Tibial nerve (tissue), 4 donors: ENCODE data around the gene EMID1. TPM values are rescaled to one million over a fixed set of nuclear protein-coding genes. Genes with fewer than 3 reads are reported as not detected.

ENCODE experiments used
- DNase-seq, 2 donors: peaks; one replicate each; pipeline ENCODE4 v3.0.0-alpha.2; 2019; ENCODE audit warnings: low spot score in 2 of 2
- H3K27ac ChIP-seq, 4 donors: fragments of 200-600 bp; sonication (generic) in 3 of 4; one replicate each; pipeline ENCODE4 v1.5.1; 2017 to 2019; ENCODE audit warnings: mild to moderate bottlenecking in 1 of 4
- H3K27me3 ChIP-seq, 2 donors: fragments of 200-600 bp; sonication (generic) in 1 of 2; one replicate each; pipeline versions ENCODE4 v1.5.1 to v1.6.0; 2017 to 2019
- H3K36me3 ChIP-seq, 3 donors: fragments of 200-600 bp; sonication (generic); one replicate each; pipeline ENCODE4 v1.5.1; 2018 to 2019
- H3K4me1 ChIP-seq, 4 donors: fragments of 200-600 bp; sonication (generic) in 3 of 4; one replicate each; pipeline ENCODE4 v1.5.1; 2017 to 2019
- H3K4me3 ChIP-seq, 4 donors: fragments of 200-600 bp; sonication (generic) in 3 of 4; one replicate each; pipeline ENCODE4 v1.5.1; 2017 to 2019; ENCODE audit warnings: mild to moderate bottlenecking in 1 of 4, moderate library complexity in 1 of 4
- H3K9me3 ChIP-seq, 4 donors: fragments of 200-600 bp; sonication (generic) in 3 of 4; one replicate each; pipeline ENCODE4 v1.5.1; 2017 to 2019
- CTCF ChIP-seq, 5 experiments: fragments of 200-600 bp in 3 of 5; fragments of 450-650 bp in 2 of 5; sonication (generic) in 3 of 5; IDR thresholded peaks; one replicate each; pipeline ENCODE4 v1.5.1; 2016 to 2019; ENCODE audit warnings: antibody characterized with exemption in 5 of 5, mild to moderate bottlenecking in 3 of 5, moderate library complexity in 2 of 5
- EP300 ChIP-seq, 2 donors: sonication (generic); formaldehyde crosslinking; IDR thresholded peaks; one replicate each; pipeline ENCODE4 v1.6.1; 2017; ENCODE audit warnings: antibody characterized with exemption in 2 of 2, mild to moderate bottlenecking in 1 of 2
- POLR2A ChIP-seq, 2 donors: fragments of 450-650 bp; IDR thresholded peaks; one replicate each; pipeline ENCODE4 v1.6.1; 2017; ENCODE audit warnings: antibody characterized with exemption in 2 of 2, mild to moderate bottlenecking in 2 of 2, moderate library complexity in 2 of 2
- WGBS, 2 donors: methylation state at CpG; one replicate each; pipeline ENCODE4 v1.1.5; 2018; 5-methylcytosine and 5-hydroxymethylcytosine counted together
- total RNA-seq, 4 donors: library from RNA; depleted of rRNA; stranded (reverse); fragments of >200 nt; gene quantifications; one replicate each; pipeline ENCODE4 v1.1.0, GENCODE V29; 2016

Gene EMID1
- total RNA-seq = 1 to 10 TPM; 1.0 to 9.9 (median 3.0) TPM

GRCh38 chr22:29205594-29206371 lies at the start of gene EMID1:
EMID1 (plus strand) TSS chr22:29205896; CDS start chr22:29206039, 143 bp downstream.
- Histone ChIP-seq H3K36me3 (no peaks in the 10 kb centered on the region), H3K4me3 (peak within 1 kb of the TSS; percentile 26 to 52 (median 43)), H3K27me3 (peaks cover 0 to 10% of the 10 kb centered on the region in 2 donors), H3K9me3 (no peaks in the 10 kb centered on the region), H3K4me1 (peaks cover 0 to 35% (median 12%) of the 10 kb centered on the region in 4 donors), H3K27ac (peak within 1 kb of the TSS in 1 of 4 donors; percentile 40)
- TF ChIP-seq POLR2A (IDR thresholded peaks at IDR 0.05) (no peak), EP300 (IDR thresholded peaks at IDR 0.05) (no peak), CTCF (IDR thresholded peaks at IDR 0.05) (peak in 3 of 5 experiments; percentile 10 to 34 (median 18))
- no peak for DNase-seq
- 2 to 3% methylated on average over 25 to 42 of the region's 90 CpGs for WGBS, 2 donors

GRCh38 chr22:29155966-29156365 lies 49.7 kb upstream of the EMID1 start:
- H3K27ac ChIP-seq = no peak overlapping the region
- no peaks in the 10 kb centered on the region for H3K27me3 ChIP-seq
- H3K9me3 ChIP-seq = no peaks in the 10 kb centered on the region
- no peaks in the 10 kb centered on the region for H3K36me3 ChIP-seq
- TF ChIP-seq EP300 (IDR thresholded peaks at IDR 0.05) (no peak), POLR2A (IDR thresholded peaks at IDR 0.05) (no peak), CTCF (IDR thresholded peaks at IDR 0.05) (no peak)
- H3K4me3 ChIP-seq = no peak overlapping the region
- 91 to 100% methylated on average over 1 of the region's 1 CpG for WGBS, 2 donors
- DNase-seq = no peak
- H3K4me1 ChIP-seq = peaks cover 0 to 37% (median 5%) of the 10 kb centered on the region in 4 donors

- WGBS, 2 donors = 34 to 67% methylated on average over 6 to 8 of the region's 9 CpGs
- DNase-seq = no peak
Observed at GRCh38 chr22:29156507-29156906, 49.2 kb upstream of the EMID1 start.

GRCh38 chr22:29157759-29158535 lies 47.7 kb upstream of the EMID1 start:
- Histone ChIP-seq H3K27ac (no peak overlapping the region), H3K4me1 (peaks cover 0 to 17% (median 3%) of the 10 kb centered on the region in 4 donors), H3K9me3 (no peaks in the 10 kb centered on the region), H3K27me3 (no peaks in the 10 kb centered on the region), H3K36me3 (no peaks in the 10 kb centered on the region), H3K4me3 (no peak overlapping the region)
- 94% methylated on average over 11 of the region's 11 CpGs for WGBS, 2 donors
- TF ChIP-seq EP300 (IDR thresholded peaks at IDR 0.05) = no peak
- no peak for TF ChIP-seq POLR2A (IDR thresholded peaks at IDR 0.05)
- no peak for TF ChIP-seq CTCF (IDR thresholded peaks at IDR 0.05)
- no peak for DNase-seq

More at GRCh38 chr22:29156507-29156906, 49.2 kb upstream of the EMID1 start:
- no peak overlapping the region for H3K27ac ChIP-seq
- no peaks in the 10 kb centered on the region for H3K36me3 ChIP-seq
- no peaks in the 10 kb centered on the region for H3K9me3 ChIP-seq
- peaks cover 0 to 32% (median 5%) of the 10 kb centered on the region in 4 donors for H3K4me1 ChIP-seq
- no peak for TF ChIP-seq POLR2A (IDR thresholded peaks at IDR 0.05)
- TF ChIP-seq EP300 (IDR thresholded peaks at IDR 0.05) = no peak
- no peak for TF ChIP-seq CTCF (IDR thresholded peaks at IDR 0.05)
- no peak overlapping the region for H3K4me3 ChIP-seq
- H3K27me3 ChIP-seq = no peaks in the 10 kb centered on the region

- no peaks in the 10 kb centered on the region for H3K27me3 ChIP-seq
- no peaks in the 10 kb centered on the region for H3K36me3 ChIP-seq
- no peak overlapping the region for H3K4me3 ChIP-seq
- no peak for DNase-seq
- no peaks in the 10 kb centered on the region for H3K9me3 ChIP-seq
- H3K27ac ChIP-seq = no peak overlapping the region
- TF ChIP-seq POLR2A (IDR thresholded peaks at IDR 0.05) = no peak
- no peak for TF ChIP-seq CTCF (IDR thresholded peaks at IDR 0.05)
- TF ChIP-seq EP300 (IDR thresholded peaks at IDR 0.05) = no peak
- H3K4me1 ChIP-seq = peaks cover 0 to 11% (median 3%) of the 10 kb centered on the region in 4 donors
- 85 to 90% methylated on average over 5 of the region's 5 CpGs for WGBS, 2 donors
Observed at GRCh38 chr22:29158546-29158945, 47.1 kb upstream of the EMID1 start.
